ENCODE data around the gene CFTR.

DNA sequence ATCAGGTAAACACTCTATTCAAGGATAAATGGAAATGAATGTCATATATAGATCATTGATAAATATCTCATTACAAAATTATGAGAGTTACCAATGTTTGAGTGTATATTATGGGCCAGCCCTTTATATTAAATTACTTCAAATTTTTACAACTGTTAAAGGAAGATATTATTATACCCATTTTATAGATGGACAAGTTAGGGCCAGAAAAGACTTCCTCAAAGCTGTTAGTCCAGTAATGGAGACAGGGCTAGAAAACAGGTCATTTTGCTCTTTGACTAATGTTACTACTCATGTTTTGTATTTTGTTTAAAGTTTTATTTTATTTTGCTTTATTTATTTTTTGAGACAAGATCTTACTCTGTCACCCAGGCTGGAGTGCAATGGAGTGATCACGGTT, 101.6 kb downstream of the CFTR start:
- TF ChIP-seq, protein P1, sequence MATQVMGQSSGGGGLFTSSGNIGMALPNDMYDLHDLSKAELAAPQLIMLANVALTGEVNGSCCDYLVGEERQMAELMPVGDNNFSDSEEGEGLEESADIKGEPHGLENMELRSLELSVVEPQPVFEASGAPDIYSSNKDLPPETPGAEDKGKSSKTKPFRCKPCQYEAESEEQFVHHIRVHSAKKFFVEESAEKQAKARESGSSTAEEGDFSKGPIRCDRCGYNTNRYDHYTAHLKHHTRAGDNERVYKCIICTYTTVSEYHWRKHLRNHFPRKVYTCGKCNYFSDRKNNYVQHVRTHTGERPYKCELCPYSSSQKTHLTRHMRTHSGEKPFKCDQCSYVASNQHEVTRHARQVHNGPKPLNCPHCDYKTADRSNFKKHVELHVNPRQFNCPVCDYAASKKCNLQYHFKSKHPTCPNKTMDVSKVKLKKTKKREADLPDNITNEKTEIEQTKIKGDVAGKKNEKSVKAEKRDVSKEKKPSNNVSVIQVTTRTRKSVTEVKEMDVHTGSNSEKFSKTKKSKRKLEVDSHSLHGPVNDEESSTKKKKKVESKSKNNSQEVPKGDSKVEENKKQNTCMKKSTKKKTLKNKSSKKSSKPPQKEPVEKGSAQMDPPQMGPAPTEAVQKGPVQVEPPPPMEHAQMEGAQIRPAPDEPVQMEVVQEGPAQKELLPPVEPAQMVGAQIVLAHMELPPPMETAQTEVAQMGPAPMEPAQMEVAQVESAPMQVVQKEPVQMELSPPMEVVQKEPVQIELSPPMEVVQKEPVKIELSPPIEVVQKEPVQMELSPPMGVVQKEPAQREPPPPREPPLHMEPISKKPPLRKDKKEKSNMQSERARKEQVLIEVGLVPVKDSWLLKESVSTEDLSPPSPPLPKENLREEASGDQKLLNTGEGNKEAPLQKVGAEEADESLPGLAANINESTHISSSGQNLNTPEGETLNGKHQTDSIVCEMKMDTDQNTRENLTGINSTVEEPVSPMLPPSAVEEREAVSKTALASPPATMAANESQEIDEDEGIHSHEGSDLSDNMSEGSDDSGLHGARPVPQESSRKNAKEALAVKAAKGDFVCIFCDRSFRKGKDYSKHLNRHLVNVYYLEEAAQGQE (IDR thresholded peaks at IDR 0.05; ENCODE audit: insufficient read depth in 1 of 2, low read depth in 2 of 2, low read length in 2 of 2), result no peak
- no peak for TF ChIP-seq FOXP2 (optimal IDR thresholded peaks at IDR 0.05; ENCODE audit: borderline replicate concordance, extremely low read depth, extremely low read length, insufficient read depth)
- no peak for TF ChIP-seq SIN3A (IDR thresholded peaks at IDR 0.05; ENCODE audit: borderline replicate concordance, insufficient read depth, low read length)
